GM12878 (cell line): Measurements from ENCODE around the gene BCR. TPM values are rescaled to one million over a fixed set of nuclear protein-coding genes. Genes with fewer than 3 reads are reported as not detected.

Experiments used
- ATAC-seq: fragments of 200-7000 bp; cut with Tn5 transposase; 3 replicates; pipeline ENCODE4 v1.9.1; 2020; ENCODE audit warnings: mild to moderate bottlenecking, moderate library complexity
- BruUV-seq: library from RNA; stranded (reverse); fragments of 400-500 nt; replicated peaks from 2 replicates; lab custom pipeline; 2021; lab: Mats Ljungman, UMichigan
- CTCF ChIA-PET: fragments of 300-600 bp; sonication (Branson Sonifier 250); formaldehyde crosslinking; extraction: SDS; loops from one replicate; lab custom pipeline; 2021; ENCODE audit warnings: inconsistent platforms; lab: Yijun Ruan, JAX
- POLR2A ChIA-PET: fragments of 350-600 bp; formaldehyde crosslinking; extraction: SDS; loops from one replicate; lab custom pipeline; 2021; ENCODE audit warnings: inconsistent platforms; lab: Charles Lee
- RAD21 ChIA-PET: fragments of 300-600 bp; sonication (Branson Sonifier 250); formaldehyde crosslinking; loops from one replicate; lab custom pipeline; 2023; ENCODE audit warnings: antibody characterized with exemption; ENCODE audit not compliant: unreplicated experiment; lab: Charles Lee
- SMC1A ChIA-PET: fragments of 300-600 bp; sonication (Branson Sonifier 250); formaldehyde crosslinking; loops from one replicate; lab custom pipeline; 2023; ENCODE audit not compliant: unreplicated experiment, uncharacterized antibody; lab: Charles Lee
- DNase-seq: peaks from one replicate; pipeline ENCODE4 v3.0.0-alpha.2; 2011; ENCODE audit warnings: low read depth, low spot score
- FAIRE-seq: peaks from 3 replicates; lab custom pipeline; 2011; peaks lifted over from hg19 to GRCh38; lab: Jason Lieb, UNC
- H2AFZ ChIP-seq: 2 replicates; pipeline ENCODE4 v1.6.0; 2011; ENCODE audit warnings: low read depth, low read length, control low read depth; ENCODE audit not compliant: control insufficient read depth
- H3K27ac ChIP-seq: 2 replicates; pipeline ENCODE4 v1.5.1; 2011; ENCODE audit warnings: control low read depth; ENCODE audit not compliant: control insufficient read depth, insufficient read depth
- H3K27me3 ChIP-seq, 2 experiments: replicated peaks in 1 of 2; 2 replicates each; pipeline versions ENCODE4 v1.6.0 to v1.6.1; 2011; ENCODE audit warnings: low read length in 1 of 2; ENCODE audit not compliant: control insufficient read depth in 2 of 2, insufficient read depth in 2 of 2
- H3K36me3 ChIP-seq, 2 experiments: 2 replicates each; pipeline ENCODE4 v1.5.1; 2011; ENCODE audit warnings: low read length in 1 of 2; ENCODE audit not compliant: control insufficient read depth in 2 of 2, insufficient read depth in 2 of 2
- H3K4me1 ChIP-seq: 2 replicates; pipeline ENCODE4 v1.6.1; 2011; ENCODE audit warnings: mild to moderate bottlenecking, low read length, moderate library complexity, mixed read lengths; ENCODE audit not compliant: control insufficient read depth, insufficient read depth
- H3K4me2 ChIP-seq: 2 replicates; pipeline ENCODE4 v1.6.0; 2011; ENCODE audit warnings: control low read depth; ENCODE audit not compliant: control insufficient read depth, insufficient read depth
- H3K4me3 ChIP-seq: fragments of 200-600 bp; sonication (generic); 2 replicates; pipeline ENCODE4 v1.5.1; 2016
- H3K79me2 ChIP-seq: 2 replicates; pipeline ENCODE4 v1.6.0; 2011; ENCODE audit warnings: low read length; ENCODE audit not compliant: control insufficient read depth, insufficient read depth
- H3K9ac ChIP-seq: 2 replicates; pipeline ENCODE4 v1.8.0; 2011; ENCODE audit warnings: low read length, control low read depth, mixed read lengths; ENCODE audit not compliant: control insufficient read depth, insufficient read depth
- H3K9me3 ChIP-seq: replicated peaks from 3 replicates; pipeline ENCODE4 v1.5.1; 2011; ENCODE audit warnings: mild to moderate bottlenecking, low read length; ENCODE audit not compliant: control insufficient read depth, insufficient read depth
- H4K20me1 ChIP-seq: 2 replicates; pipeline ENCODE4 v1.6.0; 2011; ENCODE audit not compliant: control insufficient read depth, insufficient read depth
- BCL11A ChIP-seq: IDR thresholded peaks from 2 replicates; pipeline ENCODE4 v1.6.1; 2011; ENCODE audit warnings: low read depth, low read length
- CHD2 ChIP-seq: IDR thresholded peaks from 2 replicates; pipeline ENCODE4 v1.6.1; 2011; ENCODE audit warnings: low read depth, low read length, improper control_type of control experiment, borderline replicate concordance
- GATAD2B ChIP-seq: fragments of 450-650 bp; conservative IDR thresholded peaks from 2 replicates; pipeline ENCODE4 v1.6.1; 2017; ENCODE audit warnings: low read depth, mild to moderate bottlenecking, moderate library complexity
- KDM1A ChIP-seq: fragments of 200-600 bp; sonication (generic); IDR thresholded peaks from 2 replicates; pipeline ENCODE4 v1.6.1; 2016; ENCODE audit warnings: borderline replicate concordance
- MYB ChIP-seq: fragments of 150-350 bp; IDR thresholded peaks from 2 replicates; pipeline ENCODE4 v1.6.1; 2014; ENCODE audit warnings: mild to moderate bottlenecking, low read depth, low read length, borderline replicate concordance
- NR2C2 ChIP-seq: IDR thresholded peaks from 2 replicates; pipeline ENCODE4 v1.6.1; 2011; ENCODE audit warnings: borderline replicate concordance, low read depth; ENCODE audit not compliant: control insufficient read depth, insufficient read length
- ZZZ3 ChIP-seq: IDR thresholded peaks from 2 replicates; pipeline ENCODE4 v1.6.1; 2011; ENCODE audit warnings: low read depth; ENCODE audit not compliant: control insufficient read depth, insufficient read length
- WGBS: methylation state at CpG from one replicate; pipeline ENCODE4 v1.1.6; 2016; ENCODE audit warnings: low lambda C conversion rate; ENCODE audit not compliant: insufficient replicate concordance, insufficient coverage; ENCODE audit errors: missing lambda C conversion rate; 5-methylcytosine and 5-hydroxymethylcytosine counted together
- in situ Hi-C: fragments of 300-500 bp; cut with MboI; formaldehyde crosslinking; loops from 9 replicates; pipeline ENCODE4 v1.14.3; 2018; ENCODE audit warnings: mixed read lengths
- intact Hi-C: fragments of 100-400 bp; cut with micrococcal nuclease; formaldehyde crosslinking; loops from one replicate; pipeline ENCODE4 v1.14.2; 2022; ENCODE audit not compliant: unreplicated experiment
- polyA plus RNA-seq, 11 experiments: library from polyadenylated mRNA; depleted of rRNA in 4 of 11; unstranded in 6 of 11; stranded (reverse) in 5 of 11; fragments of >200 nt; fragmentation: Nextera tagmentation in 4 of 11; fragmentation: Illumina TruSeq in 1 of 11; extraction: Ambion mirVana in 4 of 11; extraction: Trizol in 1 of 11; gene quantifications; 1 replicate in 1 of 11; 2 replicates in 10 of 11; pipeline versions ENCODE4 v1.2.1 to v1.2.3, GENCODE V29; 2011 to 2016; ENCODE audit warnings: inconsistent platforms in 2 of 11, missing spikeins in 2 of 11, low read depth in 1 of 11
- total RNA-seq, 4 experiments: library from RNA; depleted of rRNA in 3 of 4; stranded (reverse); fragments of >200 nt in 3 of 4; fragmentation: Illumina TruSeq in 1 of 4; extraction: Trizol in 1 of 4; gene quantifications; 2 replicates each; pipeline versions ENCODE4 v1.2.1 to v1.2.3, GENCODE V29; 2013 to 2021
- TF ChIP-seq, protein P1 (sequence below): fragments of 450-650 bp; IDR thresholded peaks from 2 replicates; pipeline ENCODE4 v1.6.1; 2014; ENCODE audit warnings: mild to moderate bottlenecking
- TF ChIP-seq, protein P2 (sequence below): IDR thresholded peaks from 2 replicates; pipeline ENCODE4 v1.6.1; 2012; ENCODE audit warnings: low read depth, low read length, improper control_type of control experiment

The BCR gene
- total and polyA plus RNA-seq, 10 of the 15 experiments (the other 5 are each of a cell fraction or from before 2014, with no cell fraction given), result 1.7 to 64.7 (median 18.4) TPM

DNA sequence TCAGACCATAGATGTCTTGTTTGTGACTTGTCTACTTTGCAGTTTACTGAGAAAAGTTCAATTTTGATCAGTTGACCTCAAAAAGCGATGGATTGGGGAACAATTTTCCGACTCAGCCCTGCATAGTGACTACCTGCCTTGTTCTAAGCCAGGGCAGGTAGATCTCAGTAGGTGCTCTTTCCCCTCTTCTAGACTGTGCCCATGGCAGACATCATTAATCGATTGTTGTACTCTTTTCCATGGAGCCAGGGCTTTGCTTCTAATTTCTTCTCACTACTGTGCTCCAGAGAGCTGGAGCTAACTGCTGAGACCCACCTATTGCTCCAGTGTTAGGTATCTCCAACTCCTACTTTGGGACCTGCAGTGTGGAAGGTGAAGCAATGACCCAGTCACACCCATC is 25.2 kb upstream of the BCR start:
- no peaks in the 10 kb centered on the region for H3K9me3 ChIP-seq
- no peak overlapping the region for H3K27ac ChIP-seq
- no peak overlapping the region for H3K4me2 ChIP-seq
- no peak for TF ChIP-seq MYB
- no peak for TF ChIP-seq ZZZ3
- TF ChIP-seq BCL11A, result no peak
- TF ChIP-seq NR2C2, result no peak
- no peak for TF ChIP-seq KDM1A
- TF ChIP-seq CHD2, result no peak
- TF ChIP-seq, protein P1, sequence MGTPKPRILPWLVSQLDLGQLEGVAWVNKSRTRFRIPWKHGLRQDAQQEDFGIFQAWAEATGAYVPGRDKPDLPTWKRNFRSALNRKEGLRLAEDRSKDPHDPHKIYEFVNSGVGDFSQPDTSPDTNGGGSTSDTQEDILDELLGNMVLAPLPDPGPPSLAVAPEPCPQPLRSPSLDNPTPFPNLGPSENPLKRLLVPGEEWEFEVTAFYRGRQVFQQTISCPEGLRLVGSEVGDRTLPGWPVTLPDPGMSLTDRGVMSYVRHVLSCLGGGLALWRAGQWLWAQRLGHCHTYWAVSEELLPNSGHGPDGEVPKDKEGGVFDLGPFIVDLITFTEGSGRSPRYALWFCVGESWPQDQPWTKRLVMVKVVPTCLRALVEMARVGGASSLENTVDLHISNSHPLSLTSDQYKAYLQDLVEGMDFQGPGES, result no peak
- no peak for TF ChIP-seq GATAD2B
- TF ChIP-seq, protein P2, sequence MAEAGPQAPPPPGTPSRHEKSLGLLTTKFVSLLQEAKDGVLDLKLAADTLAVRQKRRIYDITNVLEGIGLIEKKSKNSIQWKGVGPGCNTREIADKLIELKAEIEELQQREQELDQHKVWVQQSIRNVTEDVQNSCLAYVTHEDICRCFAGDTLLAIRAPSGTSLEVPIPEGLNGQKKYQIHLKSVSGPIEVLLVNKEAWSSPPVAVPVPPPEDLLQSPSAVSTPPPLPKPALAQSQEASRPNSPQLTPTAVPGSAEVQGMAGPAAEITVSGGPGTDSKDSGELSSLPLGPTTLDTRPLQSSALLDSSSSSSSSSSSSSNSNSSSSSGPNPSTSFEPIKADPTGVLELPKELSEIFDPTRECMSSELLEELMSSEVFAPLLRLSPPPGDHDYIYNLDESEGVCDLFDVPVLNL, result no peak
- 91% methylated on average over 3 of the region's 3 CpGs for whole genome bisulfite sequencing
- H3K79me2 ChIP-seq, result no peaks in the 10 kb centered on the region
- no peak overlapping the region for H2AFZ ChIP-seq
- SMC1A ChIA-PET, result interaction anchor here (0.8 kb wide), 1 partner anchor 23 kb away, joined by 3 read pairs; no protein-coding TSS in a partner anchor
- H3K4me3 ChIP-seq, result no peak overlapping the region
- intact Hi-C loops, result no loop called here
- H3K9ac ChIP-seq, result no peak overlapping the region
- in situ Hi-C loops, result no loop called here
- BruUV-seq, result no TSS peak
- no peaks in the 10 kb centered on the region for H3K36me3 ChIP-seq
- DNase-seq, result no peak
- H4K20me1 ChIP-seq, result no peaks in the 10 kb centered on the region
- CTCF ChIA-PET, result no interaction called here
- no peak for ATAC-seq
- RAD21 ChIA-PET, result no interaction called here
- POLR2A ChIA-PET, result no interaction called here
- H3K27me3 ChIP-seq, result no peaks in the 10 kb centered on the region
- no peak for FAIRE-seq
- peaks cover 12% of the 10 kb centered on the region for H3K4me1 ChIP-seq
